NT2/D1 (cell line): Measurements from ENCODE around the gene NLGN1.

ENCODE experiments used
- DNase-seq: peaks from one replicate; pipeline ENCODE4 v3.0.0-alpha.2; 2011; ENCODE audit warnings: low read depth, low spot score
- H3K27me3 ChIP-seq: 2 replicates; pipeline ENCODE4 v1.6.0; 2011; ENCODE audit warnings: mild to moderate bottlenecking; ENCODE audit not compliant: insufficient read length, insufficient read depth
- H3K36me3 ChIP-seq: 2 replicates; pipeline ENCODE4 v1.6.1; 2011; ENCODE audit warnings: mild to moderate bottlenecking, low read length, mixed read lengths; ENCODE audit not compliant: insufficient read depth, insufficient read length
- H3K4me1 ChIP-seq: 2 replicates; pipeline ENCODE4 v1.5.1; 2011; ENCODE audit not compliant: insufficient read depth, insufficient read length
- H3K4me3 ChIP-seq: 2 replicates; pipeline ENCODE4 v1.5.1; 2011; ENCODE audit warnings: low read depth; ENCODE audit not compliant: insufficient read length
- H3K9ac ChIP-seq: 2 replicates; pipeline ENCODE4 v1.6.0; 2011; ENCODE audit warnings: low read depth; ENCODE audit not compliant: insufficient read length
- H3K9me3 ChIP-seq: 2 replicates; pipeline ENCODE4 v1.5.1; 2011; ENCODE audit warnings: mild to moderate bottlenecking, low read length; ENCODE audit not compliant: insufficient read depth
- SUZ12 ChIP-seq: IDR thresholded peaks from 2 replicates; pipeline ENCODE4 v1.6.1; 2011; ENCODE audit not compliant: insufficient read length, insufficient read depth; ENCODE audit errors: extremely low read depth
- YY1 ChIP-seq: IDR thresholded peaks from 2 replicates; pipeline ENCODE4 v1.6.1; 2011; ENCODE audit not compliant: insufficient read length, insufficient read depth
- ZNF274 ChIP-seq: IDR thresholded peaks from 2 replicates; pipeline ENCODE4 v1.6.1; 2011; ENCODE audit warnings: mild to moderate bottlenecking, low read depth, low read length

The NLGN1 gene

DNA sequence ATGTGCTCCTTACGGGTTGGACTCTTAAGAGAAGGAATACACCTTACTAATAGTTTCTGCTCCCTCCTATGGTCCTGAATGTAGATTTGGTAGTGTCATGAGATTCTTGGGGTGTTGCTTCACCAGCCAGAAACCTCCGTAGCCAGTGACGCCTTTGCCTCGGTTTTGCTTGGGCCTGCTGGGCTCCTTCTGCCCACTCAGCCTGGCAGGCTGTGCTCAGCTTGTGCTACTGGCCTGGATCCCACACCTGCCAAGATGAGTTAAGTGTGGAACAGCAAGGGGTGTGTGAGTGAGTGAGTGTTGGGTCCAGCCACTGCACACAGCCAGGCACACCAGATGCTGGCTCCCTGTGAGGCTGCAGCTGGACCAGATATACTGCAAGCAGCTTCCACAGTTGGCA, 560.1 kb downstream of the NLGN1 start:
- H3K9me3 ChIP-seq = peaks cover 20% of the 10 kb centered on the region; the same call in 1 of the 2 replicates
- H3K4me1 ChIP-seq = no peaks in the 10 kb centered on the region
- H3K9ac ChIP-seq = no peak overlapping the region
- no peak for DNase-seq
- H3K36me3 ChIP-seq = no peaks in the 10 kb centered on the region
- no peak for TF ChIP-seq YY1
- TF ChIP-seq SUZ12 = no peak
- no peak for TF ChIP-seq ZNF274
- H3K27me3 ChIP-seq = no peaks in the 10 kb centered on the region
- H3K4me3 ChIP-seq = no peak overlapping the region

DNA sequence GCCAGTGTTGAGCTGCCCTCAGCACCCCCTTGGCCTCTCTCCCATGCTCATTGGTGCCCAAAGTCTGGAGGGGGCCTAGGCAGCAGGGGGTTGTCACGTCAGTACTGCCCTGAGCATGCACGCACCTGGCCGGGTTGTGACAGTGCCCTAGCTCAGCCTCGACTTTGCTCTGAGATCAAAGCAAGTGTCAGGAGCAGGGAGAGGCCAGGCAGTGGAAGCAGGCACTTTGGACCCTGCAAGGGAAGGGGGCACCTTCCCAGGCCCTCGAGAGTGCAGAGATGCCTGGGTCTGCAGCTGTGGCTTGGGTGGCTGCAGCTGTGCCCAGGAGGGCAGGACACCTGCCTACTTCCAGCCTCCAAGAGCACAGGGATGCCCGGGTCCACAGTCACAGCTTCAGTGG, 561.3 kb downstream of the NLGN1 start:
- TF ChIP-seq SUZ12 (no peak), YY1 (no peak), ZNF274 (no peak)

DNA sequence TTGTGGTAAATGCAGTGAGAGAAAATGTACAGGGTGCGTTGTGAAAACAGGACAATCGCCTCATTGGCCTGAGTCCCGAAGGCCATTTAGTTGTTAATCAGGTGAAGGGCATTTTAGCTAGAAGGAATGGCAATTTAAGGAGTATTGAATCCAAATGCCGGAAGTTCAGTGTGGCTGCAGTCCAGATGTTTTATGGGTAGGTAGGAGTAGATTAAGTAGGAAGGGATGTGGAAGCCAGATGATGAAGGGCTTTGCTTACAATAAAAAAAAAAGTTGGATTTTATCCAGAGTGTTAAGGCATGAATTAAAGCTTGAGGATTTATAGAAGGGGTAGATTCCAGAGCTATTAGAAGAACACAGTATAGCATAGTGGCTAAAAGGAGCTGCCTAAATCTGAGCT, 572.7 kb downstream of the NLGN1 start:
- Histone ChIP-seq H3K36me3 (no peaks in the 10 kb centered on the region), H3K9me3 (no peaks in the 10 kb centered on the region), H3K9ac (no peak overlapping the region), H3K27me3 (no peaks in the 10 kb centered on the region), H3K4me3 (no peak overlapping the region), H3K4me1 (no peaks in the 10 kb centered on the region)
- TF ChIP-seq SUZ12 = no peak
- no peak for TF ChIP-seq ZNF274
- no peak for TF ChIP-seq YY1
- no peak for DNase-seq

More for the DNA sequence above, 561.3 kb downstream of the NLGN1 start:
- no peaks in the 10 kb centered on the region for H3K27me3 ChIP-seq
- peaks cover 20% of the 10 kb centered on the region; the same call in 1 of the 2 replicates for H3K9me3 ChIP-seq
- no peak overlapping the region for H3K4me3 ChIP-seq
- H3K9ac ChIP-seq = no peak overlapping the region
- no peak for DNase-seq
- H3K4me1 ChIP-seq = no peaks in the 10 kb centered on the region
- H3K36me3 ChIP-seq = no peaks in the 10 kb centered on the region

DNA sequence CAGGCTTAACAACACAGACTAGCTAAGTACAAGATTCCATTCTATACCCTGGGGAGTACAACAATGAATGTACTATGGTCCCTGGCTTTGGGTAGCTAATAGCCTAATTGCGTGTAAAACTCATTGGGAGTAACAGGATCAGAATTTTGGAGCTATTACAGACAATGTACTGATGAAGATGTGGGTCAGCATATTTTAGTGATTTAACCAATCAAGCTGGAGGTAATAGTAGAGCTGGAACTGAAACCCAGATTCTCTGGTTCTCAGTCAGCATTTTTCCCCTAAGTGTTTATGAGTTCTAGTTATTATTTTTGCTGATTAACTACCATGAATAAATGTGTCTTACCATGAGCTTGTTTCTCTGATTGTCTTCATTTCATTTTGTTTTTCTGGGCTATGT, 578.7 kb downstream of the NLGN1 start:
- no peaks in the 10 kb centered on the region for H3K4me1 ChIP-seq
- no peak for DNase-seq
- H3K9me3 ChIP-seq = no peaks in the 10 kb centered on the region
- no peak for TF ChIP-seq SUZ12
- no peak for TF ChIP-seq ZNF274
- TF ChIP-seq YY1 = no peak
- H3K27me3 ChIP-seq = no peaks in the 10 kb centered on the region
- no peak overlapping the region for H3K9ac ChIP-seq
- H3K36me3 ChIP-seq = no peaks in the 10 kb centered on the region
- H3K4me3 ChIP-seq = no peak overlapping the region

DNA sequence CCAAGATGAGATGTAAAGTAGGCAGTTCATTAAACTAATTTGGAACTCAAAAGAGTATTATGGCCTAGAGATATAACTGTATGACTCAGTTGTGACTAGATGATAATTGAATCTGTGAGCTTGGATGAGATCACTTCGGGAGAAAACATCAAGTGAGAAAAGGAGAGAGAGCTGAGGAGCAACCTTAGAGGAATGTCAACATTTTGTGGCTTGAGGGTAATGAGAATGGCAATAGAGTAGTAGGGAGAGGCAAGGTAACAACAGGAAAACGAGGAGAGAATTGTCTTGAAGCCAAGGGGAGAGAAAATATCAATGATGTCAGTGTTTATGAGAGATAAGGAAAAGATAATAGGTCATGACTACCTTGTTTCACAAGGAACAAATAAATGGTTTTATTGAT, 580.2 kb downstream of the NLGN1 start:
- Histone ChIP-seq H3K9ac (no peak overlapping the region), H3K4me3 (no peak overlapping the region), H3K27me3 (no peaks in the 10 kb centered on the region), H3K9me3 (no peaks in the 10 kb centered on the region), H3K36me3 (no peaks in the 10 kb centered on the region), H3K4me1 (no peaks in the 10 kb centered on the region)
- DNase-seq = no peak
- TF ChIP-seq YY1 (no peak), SUZ12 (no peak), ZNF274 (no peak)

DNA sequence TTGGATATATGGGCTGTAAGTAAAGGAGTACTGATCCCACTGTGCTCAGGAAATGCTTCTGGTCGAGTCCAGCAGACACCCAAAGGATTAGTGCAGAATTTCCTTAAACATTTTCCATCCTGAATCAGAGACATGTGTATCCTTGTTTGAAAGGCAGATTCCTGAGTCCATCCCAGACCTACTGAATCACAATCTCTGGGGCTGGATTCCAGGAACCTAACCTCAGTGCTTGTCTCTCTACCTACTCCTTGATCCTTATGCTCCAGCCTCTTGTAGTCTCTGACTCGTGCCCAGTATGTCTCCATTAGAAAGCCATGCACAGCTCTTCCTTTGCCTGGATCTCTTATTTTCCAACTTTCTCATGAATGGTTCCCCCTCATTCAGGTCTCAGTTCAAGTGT, 585.8 kb downstream of the NLGN1 start:
- H3K9ac ChIP-seq = no peak overlapping the region
- H3K36me3 ChIP-seq = no peaks in the 10 kb centered on the region
- no peak for TF ChIP-seq YY1
- no peak for TF ChIP-seq SUZ12
- TF ChIP-seq ZNF274 = no peak
- no peak for DNase-seq
- no peaks in the 10 kb centered on the region for H3K4me1 ChIP-seq
- no peaks in the 10 kb centered on the region for H3K27me3 ChIP-seq
- H3K4me3 ChIP-seq = no peak overlapping the region
- H3K9me3 ChIP-seq = no peaks in the 10 kb centered on the region

DNA sequence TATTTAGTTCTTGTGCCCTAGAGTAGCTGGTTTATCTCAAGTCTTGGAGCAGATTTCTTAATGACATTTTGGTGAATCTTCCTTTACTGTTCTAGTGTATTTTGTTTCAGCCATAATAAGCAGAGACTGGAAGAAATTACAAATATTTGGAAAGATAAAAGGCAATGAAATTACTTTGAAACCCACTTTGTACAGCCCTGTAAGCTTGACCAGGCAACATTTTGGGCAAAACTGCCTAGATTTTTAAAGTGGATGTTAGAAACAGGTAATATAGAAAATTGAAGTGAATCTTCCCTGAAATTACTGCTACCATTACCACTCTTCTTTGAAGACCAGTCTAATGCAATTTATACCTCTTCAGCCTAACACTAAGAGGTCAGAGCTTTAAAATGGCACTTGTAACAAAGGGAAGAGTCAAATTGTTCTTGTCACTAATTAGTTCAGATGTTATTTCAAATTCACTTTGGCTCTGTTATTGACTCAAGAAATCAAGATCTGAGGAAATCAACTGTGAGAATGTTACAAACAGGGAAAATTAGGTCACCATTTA, 589.4 kb downstream of the NLGN1 start:
- Histone ChIP-seq H3K9me3 (no peaks in the 10 kb centered on the region), H3K36me3 (no peaks in the 10 kb centered on the region), H3K4me3 (no peak overlapping the region), H3K27me3 (no peaks in the 10 kb centered on the region), H3K9ac (no peak overlapping the region), H3K4me1 (no peaks in the 10 kb centered on the region)
- no peak for DNase-seq
- TF ChIP-seq ZNF274 = no peak
- no peak for TF ChIP-seq SUZ12
